CD4-positive, alpha-beta T cell treated with Interleukin-2 at 100 ng/mL for 4 hours (primary cell): ENCODE results near the gene FAM117A.
"Not testable (repeated sequence)": the region's sequence is repeated elsewhere in the genome, so short reads cannot be mapped to it uniquely, and the experiment has no call there.

Source experiments
- DNase-seq: peaks from one replicate; pipeline ENCODE4 v3.0.0-alpha.2; 2020; ENCODE audit warnings: low spot score

FAM117A gene

DNA sequence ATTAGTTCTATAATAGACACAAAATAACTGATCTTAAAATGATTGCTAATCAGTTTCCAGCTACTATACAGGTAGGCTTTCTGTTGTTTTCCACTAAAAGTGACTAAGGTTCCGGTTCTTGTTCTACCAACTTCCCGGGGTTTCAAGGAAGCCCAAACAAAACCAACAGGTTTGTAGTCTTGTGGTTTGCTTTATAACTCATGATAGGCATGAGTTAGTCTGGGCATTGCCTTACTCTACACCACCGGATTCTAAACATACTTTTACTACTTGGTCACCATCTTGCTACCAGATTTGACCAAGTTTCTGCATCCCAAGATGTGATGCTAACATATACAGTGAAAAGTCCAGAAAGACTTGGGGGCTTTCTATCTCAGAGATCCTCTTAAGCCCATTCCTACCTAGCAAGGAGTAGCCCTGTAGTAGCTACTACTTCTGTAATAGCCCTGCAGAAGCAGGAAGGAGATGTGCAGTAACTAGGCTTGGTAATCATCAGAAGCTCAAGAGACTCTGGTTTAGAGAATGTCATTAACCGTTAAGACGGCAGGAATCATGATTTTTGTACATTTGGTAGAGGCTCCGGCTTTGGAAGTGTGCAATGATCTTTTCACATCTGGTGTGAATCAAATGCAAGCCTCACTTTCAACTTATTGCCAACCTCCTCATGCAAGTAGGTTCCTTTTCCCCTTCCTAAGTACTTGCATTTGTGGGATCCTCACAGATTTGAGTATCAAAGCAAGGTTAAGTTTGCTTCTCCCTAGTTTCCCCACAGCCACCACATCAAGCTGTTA, 1.6 kb downstream of the FAM117A start:
- peak; percentile 70 for DNase-seq

DNA sequence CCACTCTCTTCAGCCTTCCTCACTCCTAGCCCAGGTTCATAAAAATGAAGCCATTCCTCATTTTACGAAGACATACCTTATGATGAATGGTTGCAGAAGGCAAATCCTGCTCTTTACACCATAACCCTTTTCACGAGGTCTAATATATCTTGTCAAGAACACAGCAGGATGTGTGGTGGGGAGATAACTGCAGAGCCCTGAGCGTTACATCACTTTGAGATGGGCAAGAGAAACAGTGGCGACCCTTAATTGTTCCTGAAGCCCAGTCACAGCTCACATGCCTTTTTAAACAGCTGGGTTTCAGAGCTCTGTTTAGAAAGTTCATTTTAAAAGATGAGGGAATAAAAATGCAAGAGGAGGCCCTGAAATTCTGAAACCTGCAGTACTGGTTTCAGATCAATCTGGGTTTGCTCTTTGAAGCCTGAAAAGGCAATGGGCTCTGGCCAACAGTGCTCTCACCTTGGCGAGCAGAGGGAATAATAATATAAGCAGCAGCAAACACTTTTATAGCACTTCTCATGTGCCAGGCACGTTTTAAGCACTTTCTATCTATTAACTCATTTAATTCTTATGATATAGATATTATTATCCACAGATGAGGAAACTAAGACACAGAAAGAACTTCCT, 2.9 kb downstream of the FAM117A start:
- DNase-seq, result no peak

DNA sequence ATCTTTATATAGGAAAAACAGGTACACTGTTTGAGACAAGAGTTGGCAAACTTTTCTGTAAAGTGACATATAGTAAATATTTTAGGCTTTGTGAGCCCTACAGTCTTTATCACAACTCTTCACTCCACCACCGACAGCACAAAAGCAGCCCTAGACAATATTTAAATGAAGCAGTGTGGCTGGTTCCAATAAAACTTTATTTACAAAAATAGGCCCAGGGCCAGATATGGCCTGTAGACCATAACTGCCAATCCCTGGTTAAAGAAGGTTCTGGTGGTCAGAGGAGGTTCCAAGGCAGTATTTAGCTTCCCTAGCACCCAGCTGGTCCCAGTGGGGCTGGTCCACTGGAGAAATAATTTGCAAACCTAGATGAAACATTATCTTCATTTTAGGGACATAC, 3.6 kb downstream of the FAM117A start:
- no peak for DNase-seq

DNA sequence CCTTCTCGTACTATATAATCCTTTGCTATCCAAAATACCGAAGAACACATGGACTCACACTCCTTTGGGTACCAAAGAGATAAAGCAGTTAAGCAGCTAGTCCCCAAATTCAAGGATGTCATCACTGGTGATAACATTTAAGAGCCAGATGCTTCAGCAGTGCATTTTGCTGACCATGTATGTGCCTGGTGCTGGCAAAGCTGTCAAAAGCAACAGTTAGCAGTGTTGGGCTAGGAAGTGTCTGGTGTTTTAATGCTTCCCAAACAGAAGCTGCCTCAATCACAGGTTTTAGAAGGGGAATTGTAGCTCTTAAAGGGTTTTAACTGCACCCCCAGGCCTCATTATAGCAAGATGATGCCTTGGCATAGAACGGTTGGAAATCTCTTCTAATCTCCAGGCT, 4.7 kb downstream of the FAM117A start:
- DNase-seq, result no peak

DNA sequence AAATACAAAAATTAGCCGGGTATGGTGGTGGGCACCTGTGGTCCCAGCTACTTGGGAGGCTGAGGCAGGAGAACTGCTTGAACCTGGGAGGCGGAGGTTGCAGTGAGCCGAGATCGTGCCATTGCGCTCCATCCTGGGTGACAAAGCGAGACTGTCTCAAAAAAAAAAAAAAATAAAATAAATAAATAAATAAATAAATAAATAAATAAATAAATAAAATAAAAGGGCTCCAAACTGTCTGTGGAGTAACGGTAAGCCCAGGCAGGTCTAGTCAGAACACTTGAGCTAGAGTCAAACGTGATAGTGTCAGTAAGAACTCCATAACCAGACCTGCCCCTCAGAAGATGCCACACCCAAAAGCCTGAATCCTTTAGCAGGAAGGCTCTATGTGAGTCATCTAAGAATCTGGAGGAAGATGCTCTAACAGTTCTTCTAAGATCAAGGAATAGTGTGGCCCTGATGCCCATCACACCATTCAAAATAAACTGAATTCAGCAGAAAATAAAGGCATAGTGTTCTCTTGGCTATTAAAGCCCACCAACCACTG, 5.4 kb downstream of the FAM117A start:
- DNase-seq, result not testable (repeated sequence)

DNA sequence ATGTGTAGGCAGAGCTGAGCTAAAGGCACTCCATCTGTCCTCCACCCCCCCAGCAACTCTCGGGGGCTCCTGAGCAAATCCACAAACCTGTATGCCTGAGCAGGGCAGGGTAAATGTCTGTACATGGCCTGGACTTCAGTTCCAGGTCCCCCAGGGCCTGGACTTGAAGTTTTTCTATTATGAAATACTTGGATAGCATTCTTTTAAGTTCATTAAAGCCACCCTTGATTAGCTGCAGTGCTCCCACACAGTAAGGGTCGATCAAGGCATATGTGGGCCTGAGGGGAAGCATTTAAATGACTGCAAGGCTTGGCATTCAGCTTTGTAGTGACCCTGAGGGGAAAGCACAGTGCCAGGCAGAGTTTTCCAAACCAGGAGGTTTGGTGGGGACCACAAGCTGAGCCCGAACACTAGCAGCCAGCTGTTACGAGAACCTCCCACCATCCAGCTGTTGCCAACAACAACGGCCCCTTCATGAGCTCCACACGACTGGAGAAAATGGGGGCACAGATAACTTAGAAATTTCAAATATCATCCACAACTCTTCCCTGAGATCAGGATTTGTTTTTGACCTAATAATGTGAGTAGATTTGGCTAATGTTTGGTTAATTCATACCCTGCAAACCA, 6.7 kb downstream of the FAM117A start:
- DNase-seq, result no peak

DNA sequence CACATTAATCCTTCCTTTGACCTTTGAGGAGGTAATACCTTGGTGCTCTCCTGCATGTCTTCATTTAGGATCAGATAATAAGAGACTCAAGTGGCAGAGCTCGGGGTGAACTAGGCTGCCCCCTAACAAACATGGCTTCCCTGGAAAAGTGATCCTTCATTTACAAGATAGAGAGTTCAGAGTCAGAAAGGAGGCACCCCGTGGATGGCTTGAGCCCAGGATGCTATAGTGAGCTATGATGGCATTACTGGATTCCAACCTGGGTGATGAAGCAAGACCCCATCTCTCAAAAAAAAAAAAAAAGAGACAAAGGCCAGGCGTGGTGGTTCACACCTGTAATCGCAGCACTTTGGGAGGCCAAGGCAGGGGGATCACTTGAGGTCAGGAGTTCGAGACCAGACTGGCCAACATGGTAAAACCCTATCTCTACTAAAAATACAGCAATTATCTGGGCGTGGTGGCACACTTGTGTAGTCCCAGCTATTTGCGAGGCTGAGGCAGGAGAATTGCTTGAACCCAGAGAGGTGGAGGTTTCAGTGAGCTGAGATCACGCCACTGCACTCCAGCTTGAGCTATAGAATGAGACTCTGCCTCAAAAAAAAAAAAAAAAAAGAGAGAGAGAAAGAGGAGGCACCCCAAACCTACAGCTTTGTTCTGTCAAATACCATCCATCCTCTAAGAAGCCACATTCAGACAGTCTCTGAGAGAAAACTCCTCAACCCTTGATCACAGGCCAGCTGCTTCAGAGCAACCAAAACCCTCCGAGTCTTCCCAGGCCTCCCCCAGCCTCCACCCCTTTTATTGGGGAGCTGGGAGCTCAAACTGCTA, 7.4 kb downstream of the FAM117A start:
- no peak for DNase-seq

DNA sequence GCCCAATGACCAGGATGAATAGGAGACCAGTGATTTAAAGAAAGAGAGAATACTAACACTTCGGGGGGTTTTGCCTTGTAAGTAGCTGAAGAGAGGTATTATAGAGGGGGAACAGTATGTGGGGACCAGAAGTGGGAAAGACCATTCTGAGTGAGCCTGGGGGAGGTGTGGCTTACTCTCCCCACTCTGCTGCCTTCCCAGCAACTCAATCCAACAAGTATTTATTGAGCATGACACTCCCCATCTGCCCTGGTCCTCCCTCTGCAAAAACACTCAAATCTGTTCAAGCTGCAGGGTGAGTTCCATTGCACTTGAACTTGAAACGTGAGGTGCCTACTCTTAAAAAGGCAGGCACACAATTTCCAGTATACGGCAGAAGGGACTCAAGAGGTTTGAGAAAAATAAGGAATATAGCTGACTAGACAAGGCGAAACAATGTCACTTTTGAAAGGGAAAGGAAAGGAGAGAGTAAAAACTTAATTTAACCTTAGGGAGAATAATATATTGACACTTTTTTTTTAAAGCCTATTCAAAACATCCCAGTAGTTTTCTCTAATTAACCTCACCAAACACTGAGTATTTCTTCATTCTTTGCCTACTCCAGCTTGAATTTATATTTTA, 8.2 kb downstream of the FAM117A start:
- no peak for DNase-seq

DNA sequence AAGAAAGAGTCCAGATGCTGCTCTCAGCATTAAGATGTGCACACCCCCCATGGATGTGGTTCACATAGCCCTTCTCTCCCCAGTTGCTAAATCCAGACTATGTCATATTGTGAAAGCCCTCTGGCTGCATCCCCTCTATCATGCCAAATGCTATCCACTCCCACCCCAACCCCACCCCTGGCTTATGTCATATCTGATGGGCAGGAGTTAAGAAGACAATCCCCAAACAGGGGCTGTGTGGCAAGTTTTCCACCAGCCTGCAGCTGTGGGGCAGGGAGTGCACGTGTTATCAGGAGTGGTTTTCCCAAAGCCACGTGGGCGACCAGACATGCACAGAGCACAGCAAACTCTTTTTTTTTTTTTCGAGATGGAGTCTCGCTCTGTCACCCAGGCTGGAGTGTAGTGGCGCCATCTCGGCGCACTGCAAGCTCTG, 10.0 kb downstream of the FAM117A start:
- no peak for DNase-seq

DNA sequence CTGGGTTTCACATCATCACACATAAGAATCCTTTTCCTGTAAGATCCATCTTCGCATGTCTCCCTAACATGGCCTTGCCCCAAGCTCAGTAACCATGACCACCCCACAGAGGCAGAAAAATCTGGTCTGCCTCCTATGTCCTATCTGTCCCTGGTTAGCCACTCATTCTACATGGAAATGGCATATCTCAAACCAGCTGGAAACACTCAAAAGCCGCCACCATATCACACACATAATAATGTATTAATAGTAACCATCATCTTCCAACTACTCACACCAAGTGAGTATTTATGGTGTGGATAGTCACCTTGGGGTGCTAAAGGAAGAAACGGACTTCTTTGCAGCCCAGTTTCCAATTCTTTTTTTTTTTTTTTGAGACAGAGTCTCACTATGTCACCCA, 11.4 kb downstream of the FAM117A start:
- DNase-seq, result no peak

DNA sequence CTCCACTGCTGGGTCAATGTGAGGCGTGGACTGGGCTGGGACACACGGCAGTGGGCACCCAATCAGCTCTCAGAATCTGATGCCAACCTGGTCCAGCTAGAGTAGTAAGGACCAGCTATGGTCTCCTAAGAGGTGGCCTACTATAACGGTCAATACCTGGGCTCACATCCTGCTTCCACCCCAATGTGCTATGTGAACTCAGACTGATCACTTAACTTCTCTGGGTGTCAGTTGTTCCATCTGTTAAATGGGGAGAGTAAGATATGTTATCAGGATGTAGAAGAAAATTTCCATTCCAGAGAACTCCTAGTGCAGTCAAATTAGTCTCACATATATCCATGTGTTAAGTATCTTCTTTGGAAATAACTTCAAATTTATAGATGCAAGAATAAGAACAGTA, 14.2 kb downstream of the FAM117A start:
- no peak for DNase-seq

DNA sequence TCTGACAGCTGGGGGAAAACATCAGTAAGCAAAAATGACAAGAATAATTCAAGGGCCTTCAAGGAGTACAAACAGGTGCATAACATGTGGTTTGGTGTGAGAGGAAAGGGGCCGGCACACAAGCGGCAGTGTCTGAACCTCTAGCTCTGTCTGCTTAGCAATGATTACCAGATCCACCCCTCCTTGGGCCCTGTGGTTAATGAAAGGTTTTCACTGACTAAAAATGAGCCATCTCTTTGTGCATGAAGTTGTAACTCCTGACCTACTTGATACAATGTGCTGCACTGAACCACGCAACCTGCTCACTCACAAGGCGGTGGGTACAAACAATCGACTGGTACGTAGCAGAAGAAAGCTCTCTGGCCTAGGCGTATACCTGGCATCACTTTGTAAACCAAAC, 15.1 kb downstream of the FAM117A start:
- DNase-seq, result peak; percentile 87

DNA sequence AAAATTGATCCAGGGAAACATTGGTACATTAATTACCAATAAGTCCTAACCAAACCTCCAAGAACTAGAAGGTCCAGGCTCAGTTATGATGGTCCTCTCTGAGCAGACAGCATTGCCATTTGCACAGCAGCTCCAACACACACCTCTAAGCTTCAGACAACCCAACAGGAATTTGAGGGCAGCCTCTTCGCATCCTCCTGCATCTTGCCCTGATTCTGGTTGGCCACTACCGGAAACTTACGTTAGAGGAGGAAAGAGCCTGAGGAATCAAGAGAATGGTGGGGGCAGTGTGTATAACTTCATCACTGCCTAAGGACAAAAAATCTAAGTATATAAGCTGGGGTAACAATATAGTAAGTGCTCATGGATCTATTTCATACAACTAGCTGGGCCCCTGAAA, 15.7 kb downstream of the FAM117A start:
- no peak for DNase-seq

DNA sequence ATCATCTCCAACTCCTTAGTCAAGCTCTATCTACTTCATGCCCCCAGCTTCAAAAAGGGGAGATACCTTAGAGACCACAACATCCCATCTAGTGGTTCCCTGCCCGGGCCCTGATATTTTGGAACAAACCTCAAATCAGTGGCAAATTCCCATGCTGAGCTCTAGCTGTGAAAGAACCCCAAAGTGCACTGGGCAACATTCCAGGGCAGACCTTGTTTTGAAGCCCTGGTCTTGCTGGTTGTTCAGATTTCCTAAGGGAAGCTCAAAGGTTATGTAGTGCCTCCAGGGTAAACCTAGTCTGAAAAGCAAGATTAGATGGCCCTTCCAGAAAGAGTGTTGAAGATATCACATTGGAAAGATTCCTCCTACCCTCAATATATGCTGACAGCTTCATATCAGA, 16.3 kb downstream of the FAM117A start:
- no peak for DNase-seq

DNA sequence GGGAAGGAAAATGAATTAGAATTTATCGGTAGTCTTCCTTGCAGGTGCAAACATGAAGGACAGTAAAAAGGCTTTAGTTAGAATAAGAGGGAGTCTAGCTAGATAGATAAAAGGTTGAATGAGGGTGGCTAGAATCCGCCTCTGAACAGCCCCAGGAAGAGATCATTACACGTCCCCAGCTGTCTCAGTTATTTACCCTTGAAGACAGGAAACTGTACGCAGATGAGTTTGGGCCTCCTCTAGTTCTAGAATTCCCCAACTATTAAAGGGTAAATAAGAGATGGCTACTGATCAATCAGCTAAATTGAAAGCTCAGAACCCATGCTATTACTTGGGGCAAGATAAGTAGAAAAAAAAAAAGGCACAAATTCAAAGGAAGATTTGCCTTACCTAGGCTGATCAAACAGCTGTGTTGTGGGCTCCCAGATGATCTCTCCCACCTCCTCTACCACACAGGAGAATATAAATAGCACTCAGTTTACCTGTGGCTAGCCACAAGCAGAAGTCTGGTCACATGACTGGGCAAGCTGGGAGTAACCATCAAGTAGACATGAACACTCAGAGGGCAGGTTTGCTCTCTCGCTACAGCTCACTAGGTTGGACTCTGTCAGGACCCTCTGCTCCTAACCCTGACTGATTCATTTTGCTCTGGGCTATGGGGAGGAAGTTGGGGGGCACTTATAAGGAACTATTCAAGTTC, 17.0 kb downstream of the FAM117A start:
- DNase-seq, result peak; percentile 50

DNA sequence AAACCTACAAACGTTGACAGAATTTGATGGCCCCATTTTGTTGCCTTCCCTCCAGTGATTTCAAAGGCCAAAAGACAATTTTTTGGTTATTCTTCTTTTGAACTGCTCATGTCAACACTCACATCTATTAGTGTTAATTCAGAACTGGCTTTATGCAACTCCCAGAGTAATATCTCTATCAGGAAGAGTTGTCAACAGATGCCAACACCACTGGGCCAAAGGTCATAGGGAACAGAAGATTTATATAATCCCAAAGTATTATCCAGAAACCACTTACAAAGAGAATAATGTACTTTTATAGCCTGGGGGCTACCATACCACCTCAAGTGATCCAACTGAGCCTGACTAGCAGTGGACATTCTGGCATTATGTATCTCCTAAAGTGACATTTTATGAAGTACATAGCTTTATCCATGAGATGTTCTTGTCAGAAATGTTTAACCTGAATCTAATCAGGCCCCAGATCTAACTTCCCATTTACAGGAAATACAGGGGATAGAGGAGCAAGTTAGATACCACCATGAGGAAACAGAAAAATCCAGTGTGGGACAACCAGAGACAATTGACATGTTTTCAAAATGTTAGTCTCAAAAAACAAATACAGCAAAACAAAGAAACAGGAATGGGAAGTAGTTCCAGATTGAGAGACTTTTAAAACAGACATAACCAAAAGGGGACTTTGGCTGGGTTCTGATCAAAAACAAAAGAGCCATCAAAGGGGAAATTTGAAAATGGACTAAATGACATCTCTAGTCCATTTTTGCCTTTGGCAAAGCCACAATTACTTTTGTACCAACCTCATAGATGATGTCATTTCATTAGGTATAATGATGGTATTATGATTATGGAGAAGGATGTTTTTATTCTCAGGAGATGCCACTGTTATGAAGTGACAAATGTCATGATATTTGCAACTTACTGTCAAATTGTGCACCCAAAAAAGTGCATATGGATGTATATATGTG, 18.5 kb downstream of the FAM117A start:
- DNase-seq, result no peak

DNA sequence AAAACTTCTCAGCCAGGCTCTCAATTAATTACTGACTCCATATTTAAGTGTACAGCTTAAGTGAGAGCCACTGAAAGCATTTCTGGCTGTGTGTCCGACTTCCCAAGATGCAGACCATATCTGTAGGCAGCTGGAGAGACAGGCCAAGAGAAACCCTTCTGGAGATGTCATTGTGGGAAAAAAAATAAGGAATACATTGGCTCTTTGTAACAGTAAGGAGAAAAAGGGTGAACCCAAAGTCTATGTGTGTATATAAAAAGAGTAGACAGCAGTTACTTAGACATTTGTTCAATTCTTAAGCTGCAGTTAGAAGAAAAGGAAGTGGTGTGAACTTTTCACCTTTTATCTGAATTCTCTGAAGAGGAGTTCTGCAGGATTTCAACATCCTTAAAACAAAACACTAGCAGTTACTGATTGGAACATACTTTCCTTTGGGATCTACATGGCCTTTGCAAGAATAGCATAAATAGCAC, 21.7 kb downstream of the FAM117A start:
- DNase-seq, result peak; percentile 43

DNA sequence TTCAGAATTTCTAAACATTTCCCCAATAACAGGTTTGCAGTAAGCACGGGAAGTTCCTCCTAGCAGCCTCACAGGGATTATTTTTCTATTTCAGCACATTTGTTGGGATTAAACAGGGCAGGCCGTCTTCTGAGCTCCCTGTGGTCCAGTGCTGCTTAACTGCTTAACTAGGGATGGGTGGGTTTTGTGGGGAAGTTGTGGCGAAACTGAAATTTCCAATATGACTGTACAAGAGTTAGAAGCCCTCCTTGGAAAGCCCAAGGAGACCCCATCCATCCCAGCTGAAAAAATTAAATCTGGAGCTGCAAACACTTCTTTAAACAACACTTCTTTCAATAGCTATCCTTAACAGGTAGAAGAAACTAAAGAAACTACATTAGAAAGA, 22.2 kb downstream of the FAM117A start:
- no peak for DNase-seq

DNA sequence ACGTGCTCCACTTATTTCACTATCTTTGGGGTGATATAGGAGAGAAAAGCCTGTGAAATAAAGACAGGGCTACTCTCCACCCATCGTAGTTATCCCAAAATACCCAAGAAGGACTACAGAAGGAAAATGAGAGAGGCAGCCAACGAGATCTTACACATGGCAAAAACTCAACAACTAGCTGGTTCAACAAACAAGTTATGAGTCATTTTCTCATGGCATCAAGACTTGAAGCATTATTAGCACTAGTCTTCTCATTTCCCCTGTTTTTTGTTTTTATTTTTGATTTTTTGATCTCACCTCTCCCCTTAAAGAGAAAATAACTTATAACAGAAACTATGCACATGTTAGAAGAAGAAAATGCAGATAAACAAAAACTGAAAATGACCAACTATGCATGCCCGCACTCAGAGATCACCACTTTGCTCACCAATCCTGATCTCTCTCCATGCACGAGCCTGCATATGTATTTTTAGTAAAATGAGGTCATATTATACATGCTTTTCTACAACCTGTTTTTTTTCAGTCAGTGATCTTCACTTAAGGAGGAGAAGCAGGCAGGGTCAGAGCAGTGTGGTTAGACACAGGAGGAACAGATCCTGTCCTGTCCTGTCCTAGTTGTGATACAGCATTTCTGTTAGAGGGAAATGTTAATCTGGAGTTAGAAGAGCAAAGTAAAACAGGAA, 22.8 kb downstream of the FAM117A start:
- DNase-seq, result peak; percentile 47
